ENCODE data around the gene USP6. TPM values are rescaled to one million over a fixed set of nuclear protein-coding genes. Genes with fewer than 3 reads are reported as not detected.
A peak's percentile ranks its signal among the peaks of the same experiment; 100 is the strongest.
"Not testable (repeated sequence)": the region's sequence is repeated elsewhere in the genome, so short reads cannot be mapped to it uniquely, and the experiment has no call there.

USP6 gene
- total RNA-seq (ENCODE audit: unreplicated experiment) = 4.7 TPM
- long read RNA-seq = 0 reads

GRCh38 chr17:5115673-5116651 lies at the start of gene USP6:
USP6 (plus strand) TSS chr17:5116032; CDS start chr17:5130368, 14,336 bp downstream.
- H3K4me3 Mint-ChIP-seq (ENCODE audit: unreplicated experiment) = peak within 1 kb of the TSS; percentile 90

GRCh38 chr17:5068236-5068635 lies 47.6 kb upstream of the USP6 start:
- H3K4me3 Mint-ChIP-seq (ENCODE audit: unreplicated experiment) = no peak overlapping the region
- DNase-seq = no peak
- H3K4me1 Mint-ChIP-seq (ENCODE audit: low read depth, unreplicated experiment) = no peaks in the 10 kb centered on the region
- H3K27me3 Mint-ChIP-seq (ENCODE audit: unreplicated experiment) = peaks cover 1% of the 10 kb centered on the region
- no peak for TF ChIP-seq CTCF (IDR thresholded peaks at IDR 0.05; ENCODE audit: partially characterized antibody, unreplicated experiment)
- H3K9me3 Mint-ChIP-seq (ENCODE audit: unreplicated experiment) = no peaks in the 10 kb centered on the region
- no peak overlapping the region for H3K27ac Mint-ChIP-seq (ENCODE audit: unreplicated experiment)
- H3K36me3 Mint-ChIP-seq (ENCODE audit: unreplicated experiment) = no peaks in the 10 kb centered on the region

More at GRCh38 chr17:5115673-5116651, at the start of gene USP6:
- no peak for TF ChIP-seq CTCF (IDR thresholded peaks at IDR 0.05; ENCODE audit: partially characterized antibody, unreplicated experiment)
- H3K9me3 Mint-ChIP-seq (ENCODE audit: unreplicated experiment) = peaks cover 9% of the 10 kb centered on the region
- H3K36me3 Mint-ChIP-seq (ENCODE audit: unreplicated experiment) = peaks cover 7% of the 10 kb centered on the region
- H3K4me1 Mint-ChIP-seq (ENCODE audit: low read depth, unreplicated experiment) = no peaks in the 10 kb centered on the region
- peak within 1 kb of the TSS; percentile 31 for H3K27ac Mint-ChIP-seq (ENCODE audit: unreplicated experiment)
- H3K27me3 Mint-ChIP-seq (ENCODE audit: unreplicated experiment) = peaks cover 15% of the 10 kb centered on the region
- DNase-seq = peak; percentile 60

- no peak overlapping the region for H3K27ac Mint-ChIP-seq (ENCODE audit: unreplicated experiment)
- no peaks in the 10 kb centered on the region for H3K27me3 Mint-ChIP-seq (ENCODE audit: unreplicated experiment)
- no peak for TF ChIP-seq CTCF (IDR thresholded peaks at IDR 0.05; ENCODE audit: partially characterized antibody, unreplicated experiment)
- H3K9me3 Mint-ChIP-seq (ENCODE audit: unreplicated experiment) = no peaks in the 10 kb centered on the region
- no peak overlapping the region for H3K4me3 Mint-ChIP-seq (ENCODE audit: unreplicated experiment)
- no peaks in the 10 kb centered on the region for H3K4me1 Mint-ChIP-seq (ENCODE audit: low read depth, unreplicated experiment)
- H3K36me3 Mint-ChIP-seq (ENCODE audit: unreplicated experiment) = no peaks in the 10 kb centered on the region
- no peak for DNase-seq
These were observed 46.1 kb upstream of the USP6 start for GRCh38 chr17:5069724-5070123.

- not testable (repeated sequence) for H3K27ac Mint-ChIP-seq (ENCODE audit: unreplicated experiment); H3K4me1 Mint-ChIP-seq (ENCODE audit: low read depth, unreplicated experiment); H3K9me3 Mint-ChIP-seq (ENCODE audit: unreplicated experiment); H3K4me3 Mint-ChIP-seq (ENCODE audit: unreplicated experiment); H3K27me3 Mint-ChIP-seq (ENCODE audit: unreplicated experiment); DNase-seq
- peaks cover 11% of the 10 kb centered on the region for H3K36me3 Mint-ChIP-seq (ENCODE audit: unreplicated experiment)
These were observed 40.4 kb upstream of the USP6 start for GRCh38 chr17:5075472-5075871.

- not testable (repeated sequence) for H3K4me1 Mint-ChIP-seq (ENCODE audit: low read depth, unreplicated experiment)
- peak overlapping the region; percentile 91 for H3K4me3 Mint-ChIP-seq (ENCODE audit: unreplicated experiment)
These were observed 38.6 kb upstream of the USP6 start for GRCh38 chr17:5077275-5077674.

GRCh38 chr17:5077781-5078105 lies 38.1 kb upstream of the USP6 start:
- H3K9me3 Mint-ChIP-seq (ENCODE audit: unreplicated experiment) = peaks cover 4% of the 10 kb centered on the region
- H3K27me3 Mint-ChIP-seq (ENCODE audit: unreplicated experiment) = peaks cover 5% of the 10 kb centered on the region
- DNase-seq = no peak
- H3K4me1 Mint-ChIP-seq (ENCODE audit: low read depth, unreplicated experiment) = peaks cover 2% of the 10 kb centered on the region
- peak overlapping the region; percentile 91 for H3K4me3 Mint-ChIP-seq (ENCODE audit: unreplicated experiment)
- H3K27ac Mint-ChIP-seq (ENCODE audit: unreplicated experiment) = peak overlapping the region; percentile 69
- peaks cover 17% of the 10 kb centered on the region for H3K36me3 Mint-ChIP-seq (ENCODE audit: unreplicated experiment)
- TF ChIP-seq CTCF (IDR thresholded peaks at IDR 0.05; ENCODE audit: partially characterized antibody, unreplicated experiment) = no peak

More at GRCh38 chr17:5077275-5077674, 38.6 kb upstream of the USP6 start:
- DNase-seq; H3K9me3 Mint-ChIP-seq (ENCODE audit: unreplicated experiment); H3K27me3 Mint-ChIP-seq (ENCODE audit: unreplicated experiment): not testable (repeated sequence)
- peaks cover 15% of the 10 kb centered on the region for H3K36me3 Mint-ChIP-seq (ENCODE audit: unreplicated experiment)
- H3K27ac Mint-ChIP-seq (ENCODE audit: unreplicated experiment) = peak overlapping the region; percentile 55

All from glutamatergic neuron (in vitro differentiated cells).